Raji (cell line): ENCODE measurements around the gene AGO4.

Experiments
- POLR2A ChIP-seq: IDR thresholded peaks from 2 replicates; pipeline ENCODE4 v1.6.1; 2011; ENCODE audit warnings: low read depth, low read length, control low read depth; ENCODE audit not compliant: insufficient read depth

Gene AGO4

GRCh38 chr1:35807614-35808449 lies at the start of gene AGO4:
Gene AGO4, plus strand, starts transcription at chr1:35808016. Its CDS starts 401 bp downstream, at chr1:35808417.
- TF ChIP-seq POLR2A, result no peak

- TF ChIP-seq POLR2A, result no peak
These were observed 45.7 kb upstream of the AGO4 start for GRCh38 chr1:35762141-35762540.

GRCh38 chr1:35763201-35763600 lies 44.6 kb upstream of the AGO4 start:
- no peak for TF ChIP-seq POLR2A

GRCh38 chr1:35764283-35764682 lies 43.5 kb upstream of the AGO4 start:
- no peak for TF ChIP-seq POLR2A

GRCh38 chr1:35768350-35769187 lies 39.2 kb upstream of the AGO4 start:
- TF ChIP-seq POLR2A, result no peak

- TF ChIP-seq POLR2A, result peak; percentile 79
These were observed 38.5 kb upstream of the AGO4 start for GRCh38 chr1:35769188-35769758.

- TF ChIP-seq POLR2A, result no peak
These were observed 34.1 kb upstream of the AGO4 start for GRCh38 chr1:35773711-35774110.

- TF ChIP-seq POLR2A, result no peak
These were observed 30.7 kb upstream of the AGO4 start for GRCh38 chr1:35777109-35777508.

GRCh38 chr1:35783055-35783583 lies 24.7 kb upstream of the AGO4 start:
- TF ChIP-seq POLR2A, result no peak

- no peak for TF ChIP-seq POLR2A
These were observed 19.7 kb upstream of the AGO4 start for GRCh38 chr1:35788139-35788538.

- no peak for TF ChIP-seq POLR2A
These were observed 17.1 kb upstream of the AGO4 start for GRCh38 chr1:35790670-35791069.

- no peak for TF ChIP-seq POLR2A
These were observed 12.5 kb upstream of the AGO4 start for GRCh38 chr1:35795295-35795694.

- TF ChIP-seq POLR2A, result no peak
These were observed 10.4 kb upstream of the AGO4 start for GRCh38 chr1:35797380-35797779.

GRCh38 chr1:35808450-35809113 lies 766 bp downstream of the AGO4 start:
- no peak for TF ChIP-seq POLR2A
